ENCODE measurements around the gene DPM2.

The DPM2 gene

GRCh38 chr9:127977884-127978647 is 40.4 kb upstream of the DPM2 start:
- peak; percentile 38 for DNase-seq (ENCODE audit: low read depth)
- no peak overlapping the region for H3K4me3 ChIP-seq (ENCODE audit: low read depth, low read length)
- TF ChIP-seq CTCF (IDR thresholded peaks at IDR 0.05; ENCODE audit: low read depth, low read length) (no peak), POLR2A (IDR thresholded peaks at IDR 0.05; ENCODE audit: extremely low read depth, insufficient read length) (no peak), MYC (IDR thresholded peaks at IDR 0.05; ENCODE audit: low read depth, low read length) (no peak), MAX (IDR thresholded peaks at IDR 0.05; ENCODE audit: low read depth, low read length) (no peak)

GRCh38 chr9:127977009-127977883 is 39.6 kb upstream of the DPM2 start:
- no peak for DNase-seq (ENCODE audit: low read depth)
- H3K4me3 ChIP-seq (ENCODE audit: low read depth, low read length), result no peak overlapping the region
- TF ChIP-seq MYC (IDR thresholded peaks at IDR 0.05; ENCODE audit: low read depth, low read length), result no peak
- no peak for TF ChIP-seq CTCF (IDR thresholded peaks at IDR 0.05; ENCODE audit: low read depth, low read length)
- no peak for TF ChIP-seq POLR2A (IDR thresholded peaks at IDR 0.05; ENCODE audit: extremely low read depth, insufficient read length)
- TF ChIP-seq MAX (IDR thresholded peaks at IDR 0.05; ENCODE audit: low read depth, low read length), result no peak

- no peak for DNase-seq (ENCODE audit: low read depth)
- TF ChIP-seq POLR2A (IDR thresholded peaks at IDR 0.05; ENCODE audit: extremely low read depth, insufficient read length), result no peak
- no peak for TF ChIP-seq MYC (IDR thresholded peaks at IDR 0.05; ENCODE audit: low read depth, low read length)
- TF ChIP-seq CTCF (IDR thresholded peaks at IDR 0.05; ENCODE audit: low read depth, low read length), result no peak
- no peak for TF ChIP-seq MAX (IDR thresholded peaks at IDR 0.05; ENCODE audit: low read depth, low read length)
Measured at GRCh38 chr9:127976498-127976897, 38.8 kb upstream of the DPM2 start.

GRCh38 chr9:127975376-127976315 is 38.0 kb upstream of the DPM2 start:
- DNase-seq (ENCODE audit: low read depth), result no peak
- H3K4me3 ChIP-seq (ENCODE audit: low read depth, low read length), result no peak overlapping the region
- no peak for TF ChIP-seq CTCF (IDR thresholded peaks at IDR 0.05; ENCODE audit: low read depth, low read length)
- no peak for TF ChIP-seq MYC (IDR thresholded peaks at IDR 0.05; ENCODE audit: low read depth, low read length)
- no peak for TF ChIP-seq MAX (IDR thresholded peaks at IDR 0.05; ENCODE audit: low read depth, low read length)
- no peak for TF ChIP-seq POLR2A (IDR thresholded peaks at IDR 0.05; ENCODE audit: extremely low read depth, insufficient read length)

More at GRCh38 chr9:127976498-127976897, 38.8 kb upstream of the DPM2 start:
- H3K4me3 ChIP-seq (ENCODE audit: low read depth, low read length), result no peak overlapping the region

- DNase-seq (ENCODE audit: low read depth), result no peak
- no peak overlapping the region for H3K4me3 ChIP-seq (ENCODE audit: low read depth, low read length)
- TF ChIP-seq POLR2A (IDR thresholded peaks at IDR 0.05; ENCODE audit: extremely low read depth, insufficient read length) (no peak), CTCF (IDR thresholded peaks at IDR 0.05; ENCODE audit: low read depth, low read length) (no peak), MAX (IDR thresholded peaks at IDR 0.05; ENCODE audit: low read depth, low read length) (no peak), MYC (IDR thresholded peaks at IDR 0.05; ENCODE audit: low read depth, low read length) (no peak)
Measured at GRCh38 chr9:127974769-127975261, 37.2 kb upstream of the DPM2 start.

Measured in NB4 (cell line).